HUDEP-2 (cell line): ENCODE measurements around the gene IFI16.
A peak's percentile ranks its signal among the peaks of the same experiment; 100 is the strongest.

Experiments
- DNase-seq, 76 experiments: peaks; one replicate each; lab custom pipeline; 2025; ENCODE audit not compliant: unreplicated experiment in 76 of 76; lab: John Stamatoyannopoulos, UW

The IFI16 gene

GRCh38 chr1:159009704-159010361 is at the start of gene IFI16:
Gene IFI16, plus strand, starts transcription at chr1:159009907. Its CDS starts 4,774 bp downstream, at chr1:159014681.
- DNase-seq, result peak in 8 of 76 experiments; percentile 2 to 23 (median 3)

DNA sequence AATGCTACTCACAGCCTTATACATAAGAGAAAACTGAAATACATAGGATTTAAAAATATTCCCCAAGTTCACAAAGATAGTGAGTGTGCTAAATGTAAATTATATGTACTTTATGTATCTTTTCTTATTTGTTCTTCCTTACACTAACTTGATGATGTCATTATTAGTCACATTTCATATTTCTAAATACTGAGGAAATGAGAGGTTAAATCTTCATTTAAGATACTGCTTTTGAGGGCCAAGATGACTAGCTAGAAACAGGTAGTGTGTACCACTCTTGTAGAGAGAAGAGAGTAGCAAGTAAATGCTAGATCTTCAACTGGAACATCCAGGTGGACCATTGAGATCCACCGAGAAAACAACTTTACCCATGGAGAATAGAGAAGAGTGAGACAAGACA is 48.5 kb upstream of the IFI16 start:
- no peak for DNase-seq

GRCh38 chr1:158962983-158963382 is 46.7 kb upstream of the IFI16 start:
- no peak for DNase-seq

DNA sequence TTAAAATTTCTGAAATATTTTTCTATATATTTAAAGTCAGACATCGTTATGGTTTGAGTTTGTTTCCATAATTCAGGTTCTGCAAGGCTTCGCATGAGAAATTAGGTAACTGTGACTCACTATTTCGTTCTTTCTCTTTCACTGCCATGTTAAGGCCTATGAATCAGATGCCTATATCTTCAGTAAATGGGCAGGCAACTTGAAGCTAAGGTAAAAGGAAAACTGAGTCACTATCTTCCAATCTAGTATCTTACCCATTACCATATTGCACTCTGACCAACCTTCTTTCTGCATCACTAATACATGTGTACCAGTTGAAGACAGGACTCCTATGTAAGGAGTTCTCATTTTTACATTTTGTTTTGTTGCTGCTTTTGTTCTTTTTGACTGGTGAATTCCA is 40.5 kb upstream of the IFI16 start:
- DNase-seq, result no peak

DNA sequence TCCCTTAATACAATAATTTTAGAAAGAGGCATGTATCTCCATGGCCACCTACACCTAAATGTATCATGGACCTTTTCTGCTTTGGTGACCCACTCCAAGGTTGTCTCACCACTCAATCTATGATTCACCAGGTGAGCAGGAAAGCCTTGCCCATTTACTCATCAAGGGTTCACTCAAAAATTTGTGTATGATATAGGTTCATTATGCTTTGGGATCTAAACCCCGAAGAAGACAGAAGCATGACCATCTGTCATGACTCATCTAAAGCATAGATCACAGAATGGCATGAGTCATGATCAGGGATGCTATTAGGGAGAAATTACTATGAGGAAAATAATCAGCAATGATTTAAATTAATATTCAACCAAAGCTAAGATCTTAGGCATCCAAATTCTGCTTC is 39.9 kb upstream of the IFI16 start:
- DNase-seq, result no peak

- peak in 26 of 76 experiments; percentile 1 to 44 (median 12) for DNase-seq
Observed at GRCh38 chr1:158972841-158973240, 36.9 kb upstream of the IFI16 start.

DNA sequence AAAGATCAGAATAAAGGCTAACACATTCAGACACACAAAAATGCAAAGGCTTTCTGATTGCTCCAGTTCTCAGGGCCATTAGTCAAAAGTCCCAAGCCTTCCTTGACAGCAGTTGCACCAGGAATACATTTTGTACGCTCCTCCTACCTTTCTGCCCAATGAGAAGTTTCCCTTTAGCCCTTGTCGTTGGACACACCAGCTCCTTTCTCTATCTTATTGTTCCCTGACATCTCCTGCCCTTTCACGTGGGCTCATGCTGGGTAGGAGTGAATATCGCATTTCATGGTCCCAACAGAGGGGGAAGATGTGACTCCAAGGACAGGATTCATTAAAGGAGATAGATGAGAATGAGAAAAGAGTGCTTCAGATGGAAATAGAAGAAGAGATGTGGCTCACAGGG is 33.5 kb upstream of the IFI16 start:
- DNase-seq, result no peak

DNA sequence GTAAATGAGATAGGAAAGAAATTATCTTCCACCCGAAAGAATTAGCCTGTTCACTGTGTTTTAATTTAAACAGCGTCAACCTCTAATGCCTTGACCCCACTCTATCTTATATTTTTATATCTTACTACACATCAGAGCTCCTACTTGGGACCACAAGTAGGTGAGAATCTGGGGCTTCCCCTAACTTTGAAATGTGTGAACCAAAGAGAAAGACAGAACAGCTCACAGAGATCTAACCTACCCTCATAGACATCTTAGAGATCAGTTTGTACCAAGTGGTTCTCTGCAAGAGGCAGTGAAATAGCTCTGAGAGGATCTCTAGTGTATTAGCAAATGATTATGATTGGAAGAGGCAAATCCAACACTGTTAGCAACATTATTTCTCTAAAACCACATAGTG is 31.0 kb upstream of the IFI16 start:
- DNase-seq, result no peak

DNA sequence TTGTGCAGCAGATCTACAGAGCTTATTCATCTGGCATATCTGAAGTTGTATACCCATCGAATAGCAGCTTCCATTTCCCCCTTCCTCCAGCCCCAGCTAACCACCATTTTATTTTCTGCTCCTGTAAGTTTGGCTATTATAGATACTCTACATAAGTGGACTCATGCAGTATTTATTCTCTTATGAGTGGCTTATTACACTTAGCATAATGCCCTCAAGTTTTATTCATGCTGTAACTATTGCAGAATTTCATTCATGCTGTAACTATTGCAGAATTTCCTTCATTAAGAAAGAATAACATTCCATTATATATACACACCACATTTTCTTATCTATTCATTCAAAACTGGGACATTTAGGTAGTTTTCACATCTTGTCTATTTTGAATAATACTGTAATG is 30.5 kb upstream of the IFI16 start:
- DNase-seq, result no peak

DNA sequence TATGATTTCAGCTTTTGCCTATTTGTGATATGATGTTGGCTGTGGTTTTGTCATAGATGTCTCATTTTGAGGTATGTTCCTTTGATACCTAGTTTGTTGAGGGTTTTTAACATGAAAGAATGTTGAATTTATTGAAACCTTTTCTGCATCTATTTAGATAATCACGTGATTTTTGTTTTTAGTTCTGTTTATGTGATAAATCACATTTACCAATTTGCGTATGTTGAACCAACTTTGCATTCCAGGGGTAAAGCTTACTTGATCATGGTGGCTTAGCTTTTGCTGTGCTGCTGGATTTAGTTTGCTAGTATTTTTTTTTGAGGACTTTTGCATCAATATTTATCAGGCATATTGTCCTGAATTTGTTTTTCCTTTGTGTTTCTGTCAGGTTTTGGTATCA is 26.5 kb upstream of the IFI16 start:
- no peak for DNase-seq

DNA sequence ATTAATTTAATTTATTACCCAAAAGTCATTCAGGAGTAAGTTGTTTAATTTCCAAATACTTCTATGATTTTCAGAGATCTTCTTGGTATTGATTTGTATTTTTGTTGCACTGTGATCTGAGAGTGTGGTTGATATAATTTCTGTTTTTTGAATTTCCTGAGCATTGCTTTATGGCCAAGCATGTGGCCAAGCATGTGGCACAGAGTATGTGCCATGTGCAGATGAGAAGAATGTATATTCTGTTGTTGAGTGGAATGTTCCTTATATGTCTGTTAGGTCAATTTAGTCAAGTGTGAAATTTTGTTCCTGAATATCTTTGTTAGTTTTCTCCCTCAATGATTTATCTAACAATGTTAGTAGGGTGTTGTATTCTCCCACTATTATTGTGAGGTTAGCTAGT is 25.3 kb upstream of the IFI16 start:
- DNase-seq, result no peak

GRCh38 chr1:158989424-158989823 is 20.3 kb upstream of the IFI16 start:
- no peak for DNase-seq

- no peak for DNase-seq
Observed at GRCh38 chr1:158992787-158993312, 16.9 kb upstream of the IFI16 start.

- DNase-seq, result no peak
Observed at GRCh38 chr1:158996998-158997397, 12.7 kb upstream of the IFI16 start.

DNA sequence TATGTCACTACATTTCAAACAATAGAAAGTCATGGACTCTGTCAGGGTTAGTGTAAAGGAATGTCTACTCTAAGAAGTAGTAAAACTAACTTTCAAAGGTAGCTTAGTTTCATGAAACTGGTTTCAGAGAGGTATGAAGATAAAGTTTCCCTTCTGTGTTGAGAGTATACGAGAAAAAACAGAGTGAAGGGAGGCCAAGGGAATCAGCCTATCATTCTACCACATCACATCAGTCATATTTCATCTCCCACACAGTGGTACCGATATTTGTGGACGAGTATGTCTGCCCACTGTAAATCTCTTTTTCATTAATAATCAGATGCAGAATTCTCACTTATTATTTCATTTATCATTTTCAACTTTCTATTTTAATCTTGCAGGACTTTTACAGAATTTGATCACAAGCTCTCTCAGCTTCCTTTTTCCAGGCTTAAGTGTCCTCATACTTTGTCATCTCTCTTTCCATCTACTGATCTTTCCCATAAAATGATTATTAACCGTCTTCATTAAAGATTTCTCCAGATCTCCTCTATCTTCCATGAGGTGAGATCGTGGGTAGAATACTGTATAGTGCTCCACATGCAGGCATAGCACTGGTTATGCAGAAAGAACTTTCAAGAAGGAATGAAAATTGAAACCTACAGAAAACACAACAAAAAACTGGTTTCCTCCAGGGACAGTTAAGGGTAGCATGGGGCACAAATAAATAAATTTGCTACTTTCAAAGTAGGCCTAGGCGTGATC is 11.5 kb upstream of the IFI16 start:
- DNase-seq, result no peak

GRCh38 chr1:158998781-158999161 is 10.9 kb upstream of the IFI16 start:
- DNase-seq, result peak in 38 of 76 experiments; percentile 1 to 63 (median 36)

GRCh38 chr1:158999316-159000069 is 10.2 kb upstream of the IFI16 start:
- DNase-seq, result no peak

- no peak for DNase-seq
Observed at GRCh38 chr1:159000070-159000409, 9.7 kb upstream of the IFI16 start.

GRCh38 chr1:159000625-159001024 is 9.1 kb upstream of the IFI16 start:
- peak in 29 of 76 experiments; percentile 3 to 52 (median 22) for DNase-seq

DNA sequence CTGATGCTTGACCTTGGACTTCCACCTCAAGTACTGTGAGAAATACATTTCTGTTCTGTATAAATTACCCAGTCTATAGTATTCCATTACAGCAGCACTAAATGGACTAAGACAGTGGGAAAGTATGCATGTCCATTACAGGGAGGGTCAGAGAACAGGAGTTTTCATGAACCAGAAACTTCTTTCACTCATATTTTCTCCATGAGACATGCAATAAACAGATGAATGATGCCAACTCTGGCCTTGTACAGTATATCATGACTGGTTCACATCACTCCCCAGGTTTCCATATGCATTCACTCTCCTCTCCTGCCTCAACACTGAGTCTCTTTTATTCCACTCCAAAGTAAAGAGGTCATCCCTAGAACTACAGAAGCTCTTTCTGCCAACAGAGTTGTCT is 4.5 kb upstream of the IFI16 start:
- DNase-seq, result no peak

DNA sequence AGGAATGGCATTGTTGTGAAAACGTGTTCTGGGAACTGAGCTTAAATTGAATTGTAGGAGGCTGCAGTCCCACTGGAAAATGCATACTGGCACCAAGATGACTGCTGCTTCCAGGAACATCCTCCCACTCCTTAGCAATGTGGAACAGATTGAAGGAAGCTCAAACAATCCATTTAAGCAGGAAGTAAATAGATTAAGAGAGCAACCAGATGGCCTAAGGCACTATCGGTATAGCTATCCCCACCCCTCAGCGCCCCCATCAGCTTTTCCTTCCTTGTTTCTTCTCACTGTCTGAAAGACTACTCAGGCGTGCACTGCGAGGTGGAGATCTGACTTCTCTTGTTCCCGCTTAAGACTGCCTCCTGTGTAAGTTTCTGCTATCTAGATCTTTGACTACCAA is 4.0 kb upstream of the IFI16 start:
- no peak for DNase-seq
